Stimulated activated CD4-positive, alpha-beta T cell treated with anti-CD3 and anti-CD28 coated beads, Interleukin-4, amount 100 ng/mL, for 4 hours (primary cell): ENCODE results near the gene HOXA10.

ENCODE experiments used
- DNase-seq, 2 experiments: peaks; one replicate each; pipeline ENCODE4 v3.0.0-alpha.2; 2020

The HOXA10 gene

DNA sequence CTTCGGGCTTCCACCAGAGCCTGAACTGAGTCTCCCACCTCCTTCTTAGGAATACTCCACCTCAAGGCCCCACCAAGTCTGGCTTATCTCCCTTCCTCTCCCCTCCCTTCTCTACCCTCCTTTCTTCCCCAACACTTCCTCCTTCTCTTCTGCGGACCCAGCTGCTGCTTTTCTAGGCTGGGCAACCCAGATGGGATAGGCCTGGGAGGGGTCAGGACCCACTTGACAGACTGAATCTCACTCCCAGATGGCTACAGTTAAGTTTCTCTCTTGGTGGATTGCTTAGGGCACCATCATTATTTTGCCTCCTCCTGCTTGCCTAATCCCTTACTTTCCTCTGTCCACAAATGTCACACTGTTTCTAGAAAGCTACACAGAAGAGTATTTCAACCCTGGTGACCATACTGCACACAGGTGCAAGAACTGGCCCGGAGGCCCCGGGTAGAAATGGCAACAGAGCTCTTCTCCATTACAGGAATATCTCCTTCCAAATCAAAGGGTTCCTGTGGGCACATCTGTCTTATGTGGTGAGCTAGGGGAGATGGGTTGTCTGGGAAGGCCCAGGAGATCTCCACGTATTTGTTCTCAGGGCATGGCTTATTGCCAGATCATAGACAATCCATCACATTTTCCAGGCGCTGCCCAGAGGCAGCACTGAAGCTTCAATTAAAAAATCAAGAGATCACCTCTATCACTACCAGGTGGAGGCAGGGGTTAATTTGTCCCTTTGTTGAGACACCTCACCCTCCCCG, 16.1 kb upstream of the HOXA10 start:
- DNase-seq: no peak

DNA sequence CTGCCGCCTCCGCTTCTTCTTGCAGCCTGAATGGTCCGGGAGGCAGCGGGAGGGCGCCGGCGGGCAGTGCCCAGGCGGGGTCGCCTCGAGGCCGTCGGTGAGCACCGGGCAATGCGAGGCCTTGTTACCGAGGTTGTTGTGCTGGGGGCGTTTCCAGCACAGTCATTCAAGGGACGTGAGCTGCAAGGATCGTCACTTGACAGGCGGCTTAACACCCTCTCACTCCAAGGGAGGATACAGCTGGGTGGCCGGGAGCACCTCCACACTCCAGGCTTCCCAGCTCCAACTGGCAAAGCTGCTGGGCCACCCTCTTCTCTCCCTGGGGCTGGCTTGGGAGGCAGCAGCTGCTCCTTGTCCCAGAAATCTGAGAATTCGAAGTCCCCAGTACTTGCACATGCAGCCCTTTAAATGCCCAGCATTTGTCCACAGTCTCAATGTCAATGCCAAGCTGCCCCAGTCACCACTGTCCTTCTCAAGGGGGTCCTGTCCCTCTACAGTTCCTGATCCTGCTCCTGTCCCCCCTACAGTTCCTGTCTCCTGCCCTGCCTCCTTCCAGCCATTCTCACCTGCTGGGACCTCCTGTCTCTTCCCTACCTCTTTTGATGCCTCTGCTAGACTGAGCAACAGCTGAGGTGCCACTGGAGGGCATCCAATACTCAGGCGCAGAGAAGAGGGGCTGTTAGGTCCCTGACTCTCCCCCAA, 15.3 kb upstream of the HOXA10 start:
- DNase-seq: no peak

DNA sequence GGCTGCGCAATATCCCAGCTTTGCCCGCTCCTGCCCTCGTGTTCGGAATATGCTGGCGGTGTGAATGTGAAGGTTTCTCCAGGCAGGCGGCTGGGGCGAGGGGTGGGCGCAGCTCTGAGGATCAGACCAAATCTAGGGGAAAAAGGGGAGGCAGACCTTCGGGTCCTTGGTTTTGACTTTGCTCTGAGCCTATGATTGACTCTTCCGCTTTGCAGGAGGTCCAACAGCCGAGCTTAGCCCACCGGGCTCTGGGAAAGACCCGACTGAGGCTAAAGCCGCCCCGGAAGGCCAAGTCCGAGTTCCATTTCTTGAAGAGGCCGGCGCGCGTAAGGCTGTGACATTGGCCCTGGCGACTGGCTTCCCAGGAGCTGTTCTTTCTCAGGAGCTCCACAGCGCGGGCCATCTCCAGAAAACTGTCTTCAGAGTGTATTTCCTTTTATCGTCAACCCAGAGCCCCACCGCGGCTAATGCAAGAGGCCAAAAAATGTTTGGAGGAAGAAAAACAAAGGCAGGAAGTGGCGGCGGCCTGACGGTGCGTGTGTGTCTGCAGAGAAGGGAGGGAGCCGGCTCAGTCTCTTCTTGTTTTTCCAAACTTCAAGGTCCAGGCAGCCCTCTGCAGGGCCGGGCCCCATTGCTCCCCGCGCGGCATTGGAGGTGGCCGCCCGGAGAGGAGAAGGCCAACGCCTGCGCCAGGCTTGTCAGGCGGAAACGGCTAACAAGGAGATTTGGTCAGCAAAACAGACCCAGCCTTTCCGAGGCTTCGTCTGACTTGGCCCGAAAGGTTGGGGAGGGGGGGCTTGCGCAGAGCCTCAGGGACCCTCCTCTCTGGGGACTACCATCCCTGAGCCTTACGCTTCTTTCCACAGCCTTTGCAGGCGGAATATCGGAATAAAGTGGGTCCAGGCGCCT, 14.5 kb upstream of the HOXA10 start:
- DNase-seq: no peak

DNA sequence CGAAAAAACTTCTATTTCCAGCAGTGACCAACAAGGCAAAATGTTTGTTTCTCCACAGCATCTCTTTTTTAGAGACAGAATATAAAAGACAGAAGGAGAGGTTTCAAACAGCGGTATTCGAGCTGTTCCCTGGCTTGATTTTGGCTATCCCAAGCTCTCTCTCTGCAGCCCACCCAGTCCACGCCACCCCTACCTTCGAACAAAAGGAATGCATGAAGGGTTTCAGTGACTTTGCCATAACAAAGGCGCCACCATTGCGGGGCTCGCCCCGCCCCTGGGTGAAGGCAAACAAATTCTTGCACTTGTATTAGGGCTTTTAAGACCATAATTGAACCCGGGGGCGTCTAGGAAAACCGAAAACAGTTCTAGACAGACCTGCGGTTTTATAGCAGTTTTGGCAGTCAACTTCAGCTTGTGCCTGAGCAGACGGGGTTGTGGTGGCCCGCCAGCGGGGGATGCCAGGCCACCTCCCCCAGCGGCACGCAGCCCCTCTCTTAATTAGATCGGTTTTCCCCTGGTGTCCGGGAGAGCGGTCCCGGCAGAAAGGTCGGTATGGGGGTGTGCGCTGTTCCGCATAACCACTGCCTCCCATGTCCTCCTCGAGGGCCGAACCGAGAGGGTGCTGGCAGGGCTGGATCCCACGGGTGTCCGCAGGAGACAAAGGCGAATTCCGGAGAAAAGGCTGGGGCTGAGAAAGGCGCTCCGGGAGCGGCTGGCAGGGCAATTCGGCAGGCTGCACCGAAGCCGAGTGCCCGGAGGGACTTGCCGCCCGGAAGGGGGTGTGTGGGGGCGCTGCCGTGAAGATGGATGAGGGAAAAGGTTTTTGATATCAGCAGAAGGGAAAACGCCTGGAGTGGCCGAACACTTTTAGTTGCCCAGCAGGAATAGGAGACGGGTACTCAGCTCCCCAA, 13.6 kb upstream of the HOXA10 start:
- DNase-seq: no peak

DNA sequence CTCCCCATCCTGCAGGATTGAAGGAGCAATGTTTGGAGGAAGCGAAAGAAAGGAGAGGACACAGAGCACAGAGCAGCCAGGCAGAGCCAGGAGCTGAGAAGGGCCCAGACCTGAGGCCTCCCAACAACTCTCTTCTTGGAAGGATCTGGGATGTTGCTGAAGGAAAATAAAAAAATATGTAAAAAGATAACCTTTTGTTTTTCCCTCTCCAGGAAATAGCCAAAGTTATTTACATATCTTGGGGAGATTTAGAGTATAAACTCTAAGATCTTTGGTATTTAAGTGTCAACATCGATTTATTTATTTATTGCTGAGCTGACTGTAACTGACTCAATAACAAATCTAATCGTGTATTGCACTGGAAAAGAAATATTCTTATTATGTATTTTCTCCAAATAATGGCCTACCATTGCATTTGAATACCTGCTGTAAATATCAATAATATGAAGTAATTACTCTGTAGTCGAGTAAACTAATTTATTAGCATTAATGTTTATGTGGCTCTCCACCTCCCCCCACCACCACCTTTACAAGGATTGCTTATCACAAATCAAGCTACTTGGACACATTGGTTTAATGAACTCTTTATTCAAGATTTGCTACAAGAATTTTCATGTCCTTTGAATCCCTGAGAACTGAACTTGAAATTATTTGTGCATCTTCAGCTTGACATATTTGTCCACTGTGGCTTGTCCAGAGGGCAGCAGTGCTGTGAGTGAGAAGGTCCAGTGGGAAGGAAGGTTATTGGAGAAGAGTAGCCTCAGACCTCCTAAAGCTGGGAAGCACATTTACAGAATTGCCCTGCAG, 12.8 kb upstream of the HOXA10 start:
- DNase-seq: no peak

DNA sequence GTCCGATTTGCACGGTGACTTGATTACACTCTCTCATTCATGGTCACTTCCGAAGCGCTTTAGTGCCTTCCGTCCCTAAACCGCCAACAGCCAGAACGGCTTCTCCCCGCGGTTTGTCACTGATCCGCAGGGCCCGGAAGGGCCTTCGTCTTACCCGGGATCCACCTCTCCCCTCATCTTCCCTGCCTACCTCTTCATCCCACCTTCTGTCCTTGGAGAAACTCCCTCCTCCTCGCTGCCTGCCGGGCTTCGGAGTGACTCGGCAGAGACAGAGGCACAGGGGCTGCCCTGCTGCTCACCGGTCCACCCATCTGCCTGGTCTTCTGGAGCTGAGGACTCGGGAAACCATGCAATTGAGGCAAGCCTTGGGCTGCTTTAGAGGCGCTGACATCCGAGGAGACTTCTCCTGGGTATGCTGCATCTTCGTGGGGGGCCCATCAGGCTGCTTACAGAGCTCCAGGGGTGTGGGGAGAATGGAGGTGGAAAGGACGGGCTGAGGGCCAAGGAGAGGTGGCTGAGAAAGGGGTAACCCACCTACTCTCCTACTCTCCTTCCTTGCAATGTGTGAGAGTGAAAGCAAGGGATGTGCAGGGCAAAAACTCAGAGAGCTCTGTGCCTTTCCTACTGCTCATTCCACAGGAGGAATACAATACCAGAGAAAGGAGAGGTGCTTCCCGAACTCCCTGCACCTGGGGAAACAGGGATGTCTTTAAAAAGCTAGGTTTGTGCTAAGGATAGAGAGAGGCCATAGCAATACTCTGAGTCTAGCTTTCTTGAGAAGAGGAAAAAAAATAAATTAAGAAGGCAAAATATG, 11.9 kb upstream of the HOXA10 start:
- DNase-seq: no peak

DNA sequence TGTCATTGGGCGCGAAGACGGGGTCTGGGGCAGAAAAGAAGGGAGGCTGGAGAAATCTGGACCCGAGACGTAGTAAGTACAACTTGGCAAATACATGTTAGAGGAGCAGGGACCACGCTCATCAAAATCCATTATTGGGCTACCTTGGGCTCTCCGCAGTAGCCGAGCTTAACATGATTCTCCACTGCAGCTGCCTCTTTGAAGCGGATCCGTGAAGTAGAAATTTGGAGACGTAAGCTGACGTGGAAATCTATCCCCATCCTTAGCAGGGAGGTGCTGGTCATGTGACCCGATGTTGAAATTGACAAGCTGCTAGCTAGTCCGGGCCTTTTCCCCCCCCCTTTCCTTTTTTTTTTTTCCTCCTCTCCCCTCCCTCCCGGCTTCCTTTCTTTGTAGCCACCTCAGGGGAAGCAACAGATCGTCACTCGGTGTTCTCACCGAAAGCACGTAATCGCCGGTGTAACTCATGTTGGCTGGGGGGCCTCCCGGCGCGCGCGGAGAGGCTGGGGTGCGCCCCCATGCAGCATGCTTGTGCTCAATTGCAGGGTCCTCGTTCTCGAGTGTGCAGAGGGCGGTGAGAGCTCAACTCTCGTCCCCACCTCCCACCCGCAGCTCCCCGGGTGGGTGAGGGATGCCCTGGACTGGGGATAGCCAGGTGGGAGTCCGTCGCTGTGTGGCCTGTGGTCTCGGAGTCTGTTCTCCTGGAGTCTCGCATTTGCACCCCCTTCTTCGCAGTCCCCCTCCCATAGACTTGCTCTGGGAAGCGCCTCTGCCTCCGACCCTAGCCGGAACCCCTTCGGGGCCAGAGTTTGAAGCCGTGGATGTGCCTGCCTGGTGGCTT, 11.1 kb upstream of the HOXA10 start, which contains the start of gene HOXA11:
Gene HOXA11, minus strand, starts transcription at position 220 of the 841 bp plus-strand sequence. Its CDS starts 88 bp downstream, at position 132.
- DNase-seq: no peak

DNA sequence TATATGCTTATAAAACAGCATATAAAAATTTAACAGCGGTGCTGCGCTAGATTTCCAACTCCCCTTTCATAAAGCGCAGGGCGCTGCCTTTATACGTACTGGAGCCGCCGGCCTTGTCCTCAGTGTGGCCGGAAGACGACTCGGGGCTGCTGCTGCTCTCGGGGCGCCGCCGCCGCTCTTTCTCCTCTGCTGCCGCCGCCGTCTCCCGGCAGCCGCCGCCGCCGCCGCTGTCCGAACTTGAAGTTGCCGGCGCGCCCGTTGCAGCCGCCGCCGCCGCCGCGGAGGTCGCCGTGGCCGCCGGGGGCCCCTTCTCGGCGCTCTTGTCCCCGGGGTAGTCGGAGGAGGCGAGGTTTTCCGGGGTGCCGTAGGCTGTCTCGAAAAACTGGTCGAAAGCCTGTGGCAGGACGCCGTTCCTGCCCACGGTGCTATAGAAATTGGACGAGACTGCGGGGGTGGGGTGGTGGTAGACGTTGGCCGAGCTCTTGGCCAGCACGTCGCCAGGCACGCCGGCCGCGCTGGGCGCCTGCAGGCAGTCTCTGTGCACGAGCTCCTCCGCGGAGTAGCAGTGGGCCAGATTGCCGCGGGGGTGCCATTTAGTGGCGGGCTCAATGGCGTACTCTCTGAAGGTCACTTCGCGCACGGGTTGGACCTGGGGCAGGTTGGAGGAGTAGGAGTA, 10.4 kb upstream of the HOXA10 start:
- no peak for DNase-seq

DNA sequence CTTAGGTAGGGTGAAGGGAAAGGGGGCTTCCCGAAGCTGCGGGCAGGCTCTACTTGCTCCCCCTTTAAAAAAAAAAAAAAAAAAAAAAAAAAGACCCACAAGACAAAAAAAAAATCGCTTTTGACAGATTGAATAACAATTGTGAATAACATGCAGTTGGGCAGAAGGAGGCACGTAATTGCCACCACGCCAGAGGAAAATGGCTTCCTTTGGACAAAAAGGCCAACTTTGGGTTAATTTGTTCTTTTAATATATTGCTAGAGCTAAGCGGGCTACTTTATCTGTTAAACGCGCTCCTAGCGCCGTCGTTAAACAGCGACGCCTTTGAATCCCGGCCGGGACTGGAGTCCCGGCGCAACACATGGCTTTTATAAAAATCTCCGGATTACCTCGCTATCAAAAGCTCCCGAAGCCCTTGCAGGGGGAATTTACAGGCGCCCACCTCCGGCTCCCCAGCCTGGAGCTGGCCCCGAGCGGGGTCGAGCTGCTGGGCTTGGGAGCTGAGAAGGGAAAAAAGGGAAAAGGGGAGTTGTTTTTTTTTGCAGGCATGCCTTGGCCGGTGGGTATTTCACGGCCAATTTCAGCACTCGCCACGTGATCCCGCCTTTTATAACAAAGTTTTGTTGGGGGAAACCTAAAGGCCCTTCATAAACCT, 9.7 kb upstream of the HOXA10 start:
- DNase-seq: no peak

DNA sequence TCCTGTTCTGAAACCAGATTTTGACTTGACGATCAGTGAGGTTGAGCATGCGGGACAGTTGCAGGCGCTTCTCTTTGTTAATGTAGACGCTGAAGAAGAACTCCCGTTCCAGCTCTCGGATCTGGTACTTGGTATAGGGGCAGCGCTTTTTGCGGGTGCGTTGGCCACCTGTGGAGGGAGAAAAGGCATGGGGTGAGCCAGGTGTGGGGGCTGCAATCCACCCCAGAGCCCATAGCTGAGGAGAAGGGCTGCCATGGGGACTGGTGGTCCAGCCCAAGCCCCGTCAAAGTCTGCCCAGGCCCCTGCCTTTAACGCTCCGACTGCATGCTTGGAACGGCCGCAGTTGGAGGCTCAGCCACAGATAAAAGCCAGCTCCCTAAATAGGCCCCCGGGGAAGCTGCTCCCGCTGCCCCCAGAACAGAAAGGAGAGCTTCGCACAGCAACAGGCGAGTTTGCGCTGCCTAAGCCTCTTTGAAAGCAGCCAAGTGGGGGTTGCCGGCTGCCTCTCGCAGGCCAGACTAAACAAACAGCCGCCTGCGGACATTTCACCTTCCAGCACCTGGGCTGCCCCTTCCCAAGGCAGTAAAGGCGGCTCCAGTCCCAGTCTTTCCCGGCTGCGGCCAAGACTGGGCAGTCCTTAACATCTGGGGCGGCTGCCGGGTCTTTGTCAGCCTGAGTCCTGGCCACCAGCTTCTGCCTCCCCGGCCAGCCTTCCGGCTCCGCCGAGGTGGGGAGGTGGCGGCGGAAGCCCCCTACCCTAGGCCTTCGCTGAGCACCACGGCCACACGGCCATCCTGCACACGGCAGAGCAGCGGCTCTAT, 9.0 kb upstream of the HOXA10 start:
- DNase-seq: no peak

DNA sequence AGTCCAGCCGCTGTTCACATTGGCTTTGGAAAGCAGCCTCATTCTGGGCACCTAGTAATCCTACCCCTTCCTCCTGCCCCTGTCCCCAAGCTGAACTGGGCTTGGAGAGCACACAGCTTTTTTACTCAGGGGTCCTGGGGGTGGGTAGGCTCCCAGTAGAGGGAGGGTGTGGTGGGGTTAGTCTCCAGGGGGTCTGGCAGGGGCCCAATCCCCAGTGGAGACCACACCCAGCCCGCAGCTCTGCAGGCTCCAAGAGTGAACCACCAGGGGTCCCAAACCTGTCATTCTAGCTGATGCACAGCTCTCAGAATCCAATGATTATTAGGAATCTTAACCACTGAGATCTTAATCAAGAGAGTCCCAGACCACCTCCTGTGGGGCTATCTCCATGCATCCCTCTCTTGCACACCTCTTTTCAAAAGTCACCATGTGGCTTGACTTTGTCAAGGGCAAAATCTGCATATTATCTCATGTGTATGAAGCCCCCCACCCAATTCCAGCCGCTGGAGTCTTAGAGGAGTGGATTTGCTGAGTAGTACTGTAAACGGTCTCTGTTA, 8.2 kb upstream of the HOXA10 start:
- DNase-seq: no peak

DNA sequence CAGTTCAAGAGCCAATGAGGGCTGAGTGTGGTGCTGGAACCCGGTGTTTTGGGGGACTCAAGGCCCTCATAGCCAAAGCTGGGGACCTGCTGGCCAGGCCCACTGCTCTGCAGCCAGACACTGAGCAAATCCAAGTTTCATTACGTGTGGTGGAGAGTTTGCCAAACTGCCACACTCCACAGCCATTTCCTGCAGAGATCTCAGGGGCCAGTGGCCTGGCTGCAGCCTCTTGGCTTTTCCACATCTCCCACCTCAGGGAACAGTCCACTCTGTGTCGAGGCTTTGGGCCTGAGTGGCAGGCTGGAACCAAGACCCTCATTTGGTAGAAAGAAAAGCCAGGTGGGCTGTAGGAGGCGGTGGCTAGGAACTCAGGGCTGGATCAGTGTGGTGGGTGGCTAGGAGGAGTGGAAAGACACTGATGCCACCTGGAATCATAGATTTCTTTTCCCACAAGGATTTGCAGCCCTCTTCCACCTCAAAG, 7.7 kb upstream of the HOXA10 start:
- DNase-seq: no peak

DNA sequence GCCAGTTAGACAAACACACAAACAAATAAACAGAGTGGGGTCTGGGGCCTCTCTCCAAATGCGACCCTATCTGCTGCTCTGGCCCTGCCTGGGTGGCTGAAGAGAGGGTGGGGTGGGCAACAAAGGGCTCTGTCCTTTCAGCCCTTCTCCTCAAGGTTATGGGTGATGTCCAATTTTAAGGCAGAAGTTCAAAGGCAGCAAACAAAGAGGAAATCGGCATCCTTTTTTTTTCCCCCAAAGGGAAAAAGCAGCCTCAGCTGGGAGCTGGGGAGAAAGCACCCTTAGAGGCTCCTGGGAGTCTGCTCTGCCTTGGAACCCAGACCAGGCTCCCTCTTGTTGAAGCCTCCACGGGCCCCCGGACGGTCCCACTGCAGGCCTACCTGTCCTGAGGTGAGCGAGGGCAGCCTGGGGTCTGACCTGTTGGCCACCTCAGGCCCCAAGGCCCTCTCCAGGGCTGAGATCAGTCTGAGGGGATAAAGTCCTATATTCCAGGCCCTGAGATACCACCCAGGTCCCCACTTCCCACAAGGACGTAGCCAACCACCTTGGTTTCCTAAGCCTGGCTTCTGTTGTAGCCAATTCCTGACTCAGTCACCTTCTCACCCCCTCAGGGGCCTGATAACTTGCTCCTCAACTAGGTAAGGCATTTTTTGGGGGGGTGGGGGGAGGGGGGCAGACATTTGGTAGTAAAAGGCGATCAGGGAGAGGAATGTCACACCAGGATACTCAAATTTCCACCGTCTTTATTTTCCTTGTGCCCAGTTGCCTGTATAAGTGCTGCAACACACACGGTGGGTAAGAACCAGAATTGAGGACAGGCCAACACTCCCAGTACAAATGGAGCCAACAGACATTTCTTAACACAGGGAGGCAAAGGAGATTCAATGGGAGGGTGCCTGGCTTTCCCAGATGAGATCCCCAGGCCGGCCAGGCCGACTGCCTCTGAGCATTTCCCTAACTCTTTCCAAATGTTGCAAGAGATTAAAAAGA, 6.6 kb upstream of the HOXA10 start:
- DNase-seq: no peak

DNA sequence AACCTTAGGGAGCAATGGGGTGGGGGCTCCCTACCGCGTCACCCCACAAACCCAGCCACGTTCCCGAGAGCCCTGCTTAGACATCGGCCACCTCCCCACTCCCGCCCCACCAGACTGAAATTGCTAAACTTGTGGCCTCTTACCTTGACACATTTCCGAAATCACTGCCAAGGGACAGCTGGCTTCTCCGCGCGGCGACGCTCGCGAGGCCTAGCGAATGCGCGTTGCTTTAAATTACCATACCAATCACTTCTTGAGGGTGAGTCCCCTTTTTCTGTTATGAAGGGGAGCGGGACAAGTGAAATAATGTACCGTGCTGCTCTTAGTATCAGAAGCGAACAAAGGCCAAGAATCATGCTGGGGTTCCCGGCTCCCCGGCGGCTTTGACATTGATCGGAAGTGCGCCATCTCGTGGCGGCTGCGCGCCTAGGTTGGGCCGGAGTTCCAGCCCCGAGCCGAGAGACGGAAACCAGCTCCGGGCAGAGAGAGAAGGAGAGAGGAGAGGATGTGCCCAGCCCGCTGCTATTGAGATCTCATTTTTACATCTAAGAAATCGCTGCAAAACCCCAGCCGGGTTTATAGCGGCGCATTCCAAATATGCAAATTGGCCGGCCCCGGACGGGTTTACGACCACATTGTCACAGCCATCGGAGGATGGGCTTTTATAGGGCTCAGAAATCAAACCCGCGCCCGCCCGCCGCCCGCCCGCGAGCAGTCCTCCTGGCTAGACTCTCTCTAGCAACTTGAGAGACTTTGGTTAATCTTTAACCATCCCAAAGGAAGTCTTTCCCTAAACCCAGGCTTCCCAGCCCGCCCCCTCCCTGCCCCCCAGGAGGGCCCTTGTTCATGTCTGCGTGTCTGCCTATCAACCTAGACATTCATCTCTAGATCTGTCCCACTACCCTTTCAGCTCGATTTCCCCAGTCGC, 5.6 kb upstream of the HOXA10 start:
- DNase-seq: peak; percentile 41 to 67
